DMS79 (cell line): ENCODE results near the gene TTC4.

Experiments
- DNase-seq: peaks from one replicate; lab custom pipeline; 2025; lab: John Stamatoyannopoulos, UW

TTC4 gene

DNA sequence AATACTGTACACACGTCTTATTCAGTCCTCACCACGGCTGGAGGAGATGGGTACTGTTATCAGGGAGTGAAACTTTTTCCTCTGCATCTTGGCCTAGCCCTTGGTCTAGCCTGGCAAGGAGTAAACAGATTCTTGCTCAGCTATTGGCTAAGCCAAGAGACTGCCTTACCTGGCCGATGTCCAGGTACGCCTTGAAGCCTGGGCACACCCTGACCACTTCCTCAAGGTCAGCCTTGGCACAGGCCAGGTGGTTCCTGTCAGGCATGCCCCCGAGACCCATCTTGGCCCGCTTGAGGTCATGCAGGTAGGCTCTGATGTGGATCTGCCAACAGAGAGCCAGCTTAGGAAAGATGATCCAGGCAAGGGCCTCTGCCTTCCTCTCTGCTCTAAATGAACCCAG, 66.5 kb downstream of the TTC4 start:
- DNase-seq, result no peak

DNA sequence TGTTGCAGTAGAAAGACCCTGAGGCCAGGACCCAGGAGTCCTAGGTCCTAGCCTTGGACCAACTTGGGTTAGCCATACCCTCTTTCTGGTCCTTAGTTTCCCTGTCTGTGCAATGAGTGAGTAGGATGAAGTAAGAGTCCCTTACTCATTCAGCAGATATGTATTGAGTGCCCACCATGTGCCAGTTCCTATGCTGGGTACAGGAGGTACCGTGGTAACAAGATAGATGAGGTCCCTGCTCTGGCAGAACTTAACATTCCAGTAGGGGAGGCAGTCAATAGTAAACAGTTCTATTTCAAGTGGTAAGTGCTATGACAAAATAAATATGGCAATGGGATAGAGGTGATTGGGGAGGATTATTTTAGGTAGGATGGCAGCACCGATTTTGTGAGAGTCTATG, 66.9 kb downstream of the TTC4 start:
- DNase-seq, result no peak

DNA sequence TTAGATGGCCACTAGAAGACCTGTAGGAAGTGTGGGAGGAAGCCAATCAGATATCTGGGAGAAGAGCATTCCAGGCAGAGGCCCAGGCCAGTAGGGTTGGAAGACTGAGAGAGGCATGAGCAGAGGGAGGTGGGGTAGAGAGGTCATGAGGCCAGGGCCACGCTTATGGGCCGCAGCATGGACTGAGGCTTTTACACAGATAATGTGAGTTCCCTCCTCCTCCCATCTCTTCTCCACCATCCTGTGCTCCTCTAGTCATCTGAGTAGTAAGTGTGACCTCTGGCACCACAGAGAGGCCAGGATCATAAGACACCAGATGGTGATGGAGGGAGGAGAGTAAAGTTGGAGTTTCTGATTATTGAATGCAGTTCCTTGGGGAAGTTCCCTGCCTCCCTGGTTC, 68.4 kb downstream of the TTC4 start:
- no peak for DNase-seq

DNA sequence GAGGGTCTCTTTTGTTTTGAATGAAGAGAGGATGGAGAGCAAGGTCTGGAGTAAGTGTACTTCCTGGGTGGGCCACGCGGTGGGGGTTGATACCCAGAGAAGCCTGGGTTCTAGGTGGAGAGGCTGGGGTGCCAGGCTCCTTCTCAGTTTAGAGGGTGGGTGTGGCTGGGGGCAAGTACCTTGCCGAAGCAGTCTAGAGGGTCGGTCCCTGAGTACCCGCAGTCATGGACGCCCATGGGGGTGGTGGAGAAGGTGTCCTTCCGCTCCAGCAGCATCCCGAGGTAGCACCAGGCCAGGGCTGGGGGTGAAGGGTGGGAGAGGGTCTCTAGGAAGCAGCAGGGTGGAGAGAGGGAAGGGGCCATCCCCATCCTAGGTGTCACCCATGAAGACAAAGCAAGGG, 71.1 kb downstream of the TTC4 start:
- DNase-seq, result no peak

DNA sequence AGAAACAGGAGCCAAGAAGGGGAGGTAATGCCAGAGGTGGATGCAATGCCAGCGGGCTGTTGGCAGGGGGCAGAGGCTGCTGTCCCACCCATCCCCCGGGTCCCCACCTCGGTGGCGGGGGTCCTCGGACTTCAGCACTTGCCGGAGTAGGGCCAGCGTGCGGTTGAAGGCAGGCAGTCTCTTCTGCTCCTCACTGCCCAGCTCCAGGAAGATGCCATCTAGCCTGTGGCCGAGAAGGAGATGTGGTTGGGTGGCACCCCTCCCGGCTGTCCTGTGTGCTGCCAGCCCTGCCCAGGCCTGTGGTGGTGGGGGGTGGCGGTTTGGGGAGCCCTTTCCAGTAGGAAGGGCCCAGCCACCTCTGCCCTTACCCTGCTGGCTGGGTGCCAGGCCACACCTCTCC, 71.9 kb downstream of the TTC4 start:
- no peak for DNase-seq

GRCh38 chr1:54788459-54788858, 72.8 kb downstream of the TTC4 start:
- no peak for DNase-seq

DNA sequence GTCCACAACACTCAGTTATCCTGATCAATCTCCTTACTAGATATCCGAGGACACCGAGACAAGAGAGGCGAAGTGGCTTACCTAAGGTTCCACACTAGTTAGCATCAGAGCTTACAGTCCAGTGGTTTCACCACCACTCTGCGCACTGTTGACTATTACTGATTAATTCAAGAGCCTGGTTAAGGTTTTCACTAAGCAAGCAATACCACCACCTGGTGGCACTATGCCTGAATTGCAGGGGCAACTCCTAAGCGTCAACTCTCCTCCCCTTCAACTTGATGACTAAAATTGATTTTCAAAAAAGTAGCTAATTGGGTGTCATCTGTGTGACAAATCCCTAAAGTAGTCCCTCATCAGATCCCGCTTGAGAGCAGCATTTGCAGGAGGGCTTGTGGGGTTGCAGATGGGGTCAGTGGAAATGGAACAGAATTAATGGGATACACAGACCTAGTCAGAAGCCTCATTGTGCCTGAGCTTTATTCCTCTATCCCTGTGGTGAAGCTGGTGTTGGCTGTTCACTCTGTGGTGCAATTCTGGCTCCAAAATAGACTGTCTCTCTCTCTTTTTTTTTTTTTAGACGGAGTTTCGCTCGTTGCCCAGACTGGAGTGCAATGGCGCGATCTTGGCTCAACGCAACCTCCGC, 76.3 kb downstream of the TTC4 start:
- no peak for DNase-seq
